ENCODE results near the gene RFFL. TPM values are rescaled to one million over a fixed set of nuclear protein-coding genes. Genes with fewer than 3 reads are reported as not detected.

The RFFL gene
- total RNA-seq, 1 experiment from 2014 or later = 29.6 TPM

DNA sequence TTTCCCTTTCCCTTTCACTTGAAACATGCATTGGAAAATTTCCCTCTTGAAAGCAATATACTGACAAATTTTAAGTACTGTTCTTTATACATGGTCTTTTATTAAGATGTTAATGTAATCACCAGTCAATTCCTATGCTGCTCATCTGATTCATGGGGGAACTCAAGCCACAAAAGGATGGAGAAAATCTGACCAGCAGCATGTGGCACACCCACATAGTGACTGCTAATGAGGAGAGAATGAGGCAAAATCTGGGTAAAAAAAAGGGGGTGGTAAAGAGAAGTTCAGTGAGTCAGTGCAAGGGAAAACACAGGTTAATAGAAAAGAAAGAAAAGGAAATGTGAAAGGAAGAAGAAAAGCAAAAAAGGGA, 11.3 kb downstream of the RFFL start:
- peaks cover 34% of the 10 kb centered on the region for H3K4me1 Mint-ChIP-seq (ENCODE audit: low read depth, unreplicated experiment)
- BruUV-seq (replicated peaks) = no TSS peak
- peaks cover 2% of the 10 kb centered on the region; the same call in 1 of the 2 replicates for H3K36me3 ChIP-seq (ENCODE audit: control insufficient read depth, insufficient read depth, low read length)
- TF ChIP-seq, protein P1, sequence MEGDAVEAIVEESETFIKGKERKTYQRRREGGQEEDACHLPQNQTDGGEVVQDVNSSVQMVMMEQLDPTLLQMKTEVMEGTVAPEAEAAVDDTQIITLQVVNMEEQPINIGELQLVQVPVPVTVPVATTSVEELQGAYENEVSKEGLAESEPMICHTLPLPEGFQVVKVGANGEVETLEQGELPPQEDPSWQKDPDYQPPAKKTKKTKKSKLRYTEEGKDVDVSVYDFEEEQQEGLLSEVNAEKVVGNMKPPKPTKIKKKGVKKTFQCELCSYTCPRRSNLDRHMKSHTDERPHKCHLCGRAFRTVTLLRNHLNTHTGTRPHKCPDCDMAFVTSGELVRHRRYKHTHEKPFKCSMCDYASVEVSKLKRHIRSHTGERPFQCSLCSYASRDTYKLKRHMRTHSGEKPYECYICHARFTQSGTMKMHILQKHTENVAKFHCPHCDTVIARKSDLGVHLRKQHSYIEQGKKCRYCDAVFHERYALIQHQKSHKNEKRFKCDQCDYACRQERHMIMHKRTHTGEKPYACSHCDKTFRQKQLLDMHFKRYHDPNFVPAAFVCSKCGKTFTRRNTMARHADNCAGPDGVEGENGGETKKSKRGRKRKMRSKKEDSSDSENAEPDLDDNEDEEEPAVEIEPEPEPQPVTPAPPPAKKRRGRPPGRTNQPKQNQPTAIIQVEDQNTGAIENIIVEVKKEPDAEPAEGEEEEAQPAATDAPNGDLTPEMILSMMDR (IDR thresholded peaks at IDR 0.05; ENCODE audit: insufficient read depth in 1 of 2, low read depth in 1 of 2, low read length in 1 of 2, severe bottlenecking in 1 of 2, unreplicated experiment in 1 of 2) = no peak
- ChIA-PET CTCF (no interaction called here), POLR2A (no interaction called here)
- peaks cover 26% of the 10 kb centered on the region for H3K4me1 ChIP-seq
- H3K36me3 Mint-ChIP-seq (ENCODE audit: insufficient read depth, unreplicated experiment) = peaks cover 11% of the 10 kb centered on the region
- H3K27me3 Mint-ChIP-seq (ENCODE audit: insufficient read depth, unreplicated experiment) = no peaks in the 10 kb centered on the region
- intact Hi-C loops (cut with micrococcal nuclease; ENCODE audit: unreplicated experiment) = no loop called here
- H3K9me3 ChIP-seq = no peaks in the 10 kb centered on the region
- H3K27ac Mint-ChIP-seq (ENCODE audit: unreplicated experiment) = no peak overlapping the region
- no peak overlapping the region for H3K4me3 Mint-ChIP-seq (ENCODE audit: unreplicated experiment)
- H3K4me3 ChIP-seq (ENCODE audit: low read depth, low read length) = no peak overlapping the region
- no peaks in the 10 kb centered on the region for H3K9me3 Mint-ChIP-seq (ENCODE audit: unreplicated experiment)
- no peak for DNase-seq
- no peaks in the 10 kb centered on the region for H3K27me3 ChIP-seq (replicated peaks; ENCODE audit: control insufficient read depth, insufficient read depth, low read length)

DNA sequence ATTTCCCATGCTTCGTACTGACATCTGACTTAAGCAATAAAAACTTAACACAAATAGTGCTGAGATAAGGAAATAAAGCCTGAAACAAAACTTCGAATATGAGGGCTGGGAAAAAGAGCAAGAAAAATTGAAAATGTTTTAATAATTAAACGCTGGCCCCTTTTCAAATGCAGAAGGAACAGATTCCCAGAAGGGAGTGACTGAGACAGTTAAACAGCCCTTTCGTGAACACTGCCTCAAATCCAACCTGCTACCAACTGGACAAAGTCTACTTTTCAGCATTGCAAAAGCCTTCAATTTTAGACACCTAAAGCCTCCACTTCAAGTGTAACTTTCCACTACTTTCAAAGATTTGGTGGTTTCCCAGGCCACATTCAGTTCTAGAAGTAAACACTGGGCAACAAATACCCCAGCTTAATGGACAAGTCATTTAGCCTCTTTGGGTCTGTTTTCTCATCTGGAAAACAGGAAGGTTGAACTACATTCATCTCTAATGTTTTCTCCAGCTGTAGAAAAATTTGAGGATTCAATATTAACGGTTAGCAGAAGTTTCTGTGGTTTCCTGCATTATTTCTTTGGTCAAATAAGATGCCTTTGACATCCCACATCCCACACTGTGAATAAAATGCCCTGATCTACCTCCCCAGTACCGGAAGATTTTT, 11.8 kb downstream of the RFFL start:
- no TSS peak for BruUV-seq (replicated peaks)
- Histone ChIP-seq H3K4me1 (peaks cover 31% of the 10 kb centered on the region), H3K4me3 (ENCODE audit: low read depth, low read length) (no peak overlapping the region), H3K36me3 (ENCODE audit: control insufficient read depth, insufficient read depth, low read length) (peaks cover 2% of the 10 kb centered on the region; the same call in 1 of the 2 replicates), H3K9me3 (no peaks in the 10 kb centered on the region), H3K27me3 (replicated peaks; ENCODE audit: control insufficient read depth, insufficient read depth, low read length) (no peaks in the 10 kb centered on the region)
- ChIA-PET POLR2A (interaction anchor here (1.0 kb wide), 1 partner anchor 36 kb away, joined by 4 read pairs; no protein-coding TSS in a partner anchor), CTCF (no interaction called here)
- Mint-ChIP-seq H3K9me3 (ENCODE audit: unreplicated experiment) (no peaks in the 10 kb centered on the region), H3K4me3 (ENCODE audit: unreplicated experiment) (no peak overlapping the region), H3K27me3 (ENCODE audit: insufficient read depth, unreplicated experiment) (no peaks in the 10 kb centered on the region), H3K27ac (ENCODE audit: unreplicated experiment) (no peak overlapping the region), H3K4me1 (ENCODE audit: low read depth, unreplicated experiment) (peaks cover 34% of the 10 kb centered on the region), H3K36me3 (ENCODE audit: insufficient read depth, unreplicated experiment) (peaks cover 11% of the 10 kb centered on the region)
- TF ChIP-seq, protein P1 (IDR thresholded peaks at IDR 0.05; ENCODE audit: insufficient read depth in 1 of 2, low read depth in 1 of 2, low read length in 1 of 2, severe bottlenecking in 1 of 2, unreplicated experiment in 1 of 2) = no peak
- DNase-seq = no peak
- intact Hi-C loops (cut with micrococcal nuclease; ENCODE audit: unreplicated experiment) = no loop called here

DNA sequence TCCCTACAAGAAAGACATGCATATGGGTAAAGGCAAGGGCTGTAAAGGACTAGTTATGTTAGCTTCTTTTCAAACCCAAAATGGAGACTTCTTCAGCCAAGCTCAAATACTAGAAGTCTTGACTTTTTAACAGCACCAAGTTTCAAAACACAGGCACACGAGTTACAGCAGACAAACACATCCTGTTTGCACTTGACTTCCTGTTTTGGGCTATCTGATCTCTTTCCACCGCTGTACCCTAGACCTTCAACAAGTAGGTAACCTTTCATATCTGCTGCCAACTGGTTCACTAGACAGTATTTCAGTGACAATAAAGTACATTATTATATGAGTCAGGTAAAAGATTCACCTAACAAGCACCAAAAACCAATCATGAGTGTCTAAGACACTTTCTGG, 12.3 kb downstream of the RFFL start:
- POLR2A ChIA-PET = interaction anchor here (1.0 kb wide), 1 partner anchor 37 kb away, joined by 4 read pairs; no protein-coding TSS in a partner anchor
- peaks cover 10% of the 10 kb centered on the region for H3K36me3 Mint-ChIP-seq (ENCODE audit: insufficient read depth, unreplicated experiment)
- H3K27me3 Mint-ChIP-seq (ENCODE audit: insufficient read depth, unreplicated experiment) = no peaks in the 10 kb centered on the region
- H3K9me3 ChIP-seq = no peaks in the 10 kb centered on the region
- H3K27ac Mint-ChIP-seq (ENCODE audit: unreplicated experiment) = no peak overlapping the region
- no TSS peak for BruUV-seq (replicated peaks)
- no peak overlapping the region for H3K4me3 ChIP-seq (ENCODE audit: low read depth, low read length)
- no peaks in the 10 kb centered on the region for H3K9me3 Mint-ChIP-seq (ENCODE audit: unreplicated experiment)
- CTCF ChIA-PET = no interaction called here
- peaks cover 34% of the 10 kb centered on the region for H3K4me1 Mint-ChIP-seq (ENCODE audit: low read depth, unreplicated experiment)
- no peak overlapping the region for H3K4me3 Mint-ChIP-seq (ENCODE audit: unreplicated experiment)
- DNase-seq = no peak
- intact Hi-C loops (cut with micrococcal nuclease; ENCODE audit: unreplicated experiment) = no loop called here
- peaks cover 33% of the 10 kb centered on the region for H3K4me1 ChIP-seq
- H3K27me3 ChIP-seq (replicated peaks; ENCODE audit: control insufficient read depth, insufficient read depth, low read length) = no peaks in the 10 kb centered on the region
- TF ChIP-seq, protein P1 (IDR thresholded peaks at IDR 0.05; ENCODE audit: insufficient read depth in 1 of 2, low read depth in 1 of 2, low read length in 1 of 2, severe bottlenecking in 1 of 2, unreplicated experiment in 1 of 2) = no peak
- H3K36me3 ChIP-seq (ENCODE audit: control insufficient read depth, insufficient read depth, low read length) = peaks cover 2% of the 10 kb centered on the region; the same call in 1 of the 2 replicates

Data from Caco-2 (cell line).